Head of caudate nucleus (tissue), 42 donors: ENCODE measurements around the gene GFPT2.

Experiments
- DNase-seq, 42 donors: peaks; one replicate each; pipeline versions ENCODE4 v3.0.0 to v3.0.0-alpha.2; 2020 to 2021; ENCODE audit warnings: mixed read lengths in 7 of 42
- intact Hi-C: fragments of 100-400 bp; cut with DNase I; formaldehyde crosslinking; loops from one replicate; pipeline ENCODE4 v1.15.0; 2022

Gene GFPT2

DNA sequence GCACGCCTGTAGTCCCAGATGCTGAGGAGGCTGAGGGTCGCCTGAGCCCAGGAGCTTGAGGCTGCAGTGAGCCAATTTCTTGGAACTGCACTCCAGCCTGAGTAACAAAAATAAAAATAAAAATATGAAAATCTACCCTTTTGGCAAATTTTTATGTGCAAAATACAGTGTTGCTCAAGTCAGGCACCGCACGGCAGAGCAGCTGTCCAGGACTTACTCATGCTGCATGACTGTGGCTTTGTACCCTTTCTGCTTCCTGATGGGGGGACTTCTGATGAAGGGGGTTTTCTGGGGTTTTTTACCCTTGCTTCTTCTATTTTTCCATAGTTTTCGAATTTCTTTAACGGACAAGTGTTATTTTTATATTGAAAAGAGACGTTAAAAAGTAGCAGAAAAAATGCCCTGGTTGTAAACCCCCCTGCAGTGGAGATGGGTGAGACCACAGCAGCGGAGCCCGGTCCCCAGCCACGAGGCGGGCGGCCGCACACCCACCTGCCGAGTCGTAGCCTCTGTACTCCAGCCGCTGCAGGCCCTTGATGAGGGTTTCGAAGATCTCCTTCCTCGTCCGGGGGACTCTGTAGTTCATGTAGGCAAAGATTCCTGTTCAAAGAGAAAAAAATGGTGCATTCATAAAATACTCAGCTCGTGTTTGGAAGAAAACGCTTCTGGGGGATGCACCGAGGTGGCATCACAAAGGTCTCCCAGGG, 15.0 kb downstream of the GFPT2 start:
- intact Hi-C loops = no loop called here
- no peak for DNase-seq

DNA sequence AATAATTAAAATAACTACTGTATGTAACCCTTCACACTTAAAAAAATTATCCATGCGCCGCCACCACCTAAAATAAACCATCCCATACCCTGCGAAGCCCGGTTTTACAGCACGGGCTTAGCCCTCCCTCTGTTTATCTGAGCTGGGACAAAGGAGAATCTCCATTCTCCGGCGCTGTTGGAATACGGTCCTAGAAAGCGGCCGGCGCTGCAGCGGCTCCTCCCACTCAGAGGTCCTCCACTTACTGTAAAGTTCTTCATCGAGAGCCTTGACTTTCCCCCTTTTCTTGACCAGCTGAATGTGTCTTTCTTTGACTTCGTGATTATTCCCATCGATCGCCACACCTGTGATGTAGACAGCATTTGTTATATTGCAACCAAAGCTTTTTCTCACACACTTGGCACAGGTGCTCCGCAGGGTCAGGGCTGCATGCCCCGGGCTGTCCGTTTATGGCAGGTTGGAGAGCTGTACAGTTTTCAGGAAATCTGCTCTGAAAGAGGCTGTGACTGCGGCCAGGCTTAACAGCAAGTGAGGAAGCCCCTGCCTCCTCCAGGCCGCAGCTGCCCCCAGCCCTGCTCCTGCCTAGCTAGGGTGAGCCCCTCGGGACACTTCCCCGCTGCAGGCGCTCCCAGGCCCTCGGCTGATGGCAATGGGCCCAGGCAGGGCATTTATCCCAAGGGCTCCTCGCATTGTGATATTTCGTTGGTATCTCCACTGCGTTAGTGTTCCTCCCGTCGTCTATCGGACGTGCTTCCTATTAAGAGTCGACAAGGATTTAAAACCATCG, 16.7 kb downstream of the GFPT2 start:
- intact Hi-C loops = no loop called here
- DNase-seq = no peak

DNA sequence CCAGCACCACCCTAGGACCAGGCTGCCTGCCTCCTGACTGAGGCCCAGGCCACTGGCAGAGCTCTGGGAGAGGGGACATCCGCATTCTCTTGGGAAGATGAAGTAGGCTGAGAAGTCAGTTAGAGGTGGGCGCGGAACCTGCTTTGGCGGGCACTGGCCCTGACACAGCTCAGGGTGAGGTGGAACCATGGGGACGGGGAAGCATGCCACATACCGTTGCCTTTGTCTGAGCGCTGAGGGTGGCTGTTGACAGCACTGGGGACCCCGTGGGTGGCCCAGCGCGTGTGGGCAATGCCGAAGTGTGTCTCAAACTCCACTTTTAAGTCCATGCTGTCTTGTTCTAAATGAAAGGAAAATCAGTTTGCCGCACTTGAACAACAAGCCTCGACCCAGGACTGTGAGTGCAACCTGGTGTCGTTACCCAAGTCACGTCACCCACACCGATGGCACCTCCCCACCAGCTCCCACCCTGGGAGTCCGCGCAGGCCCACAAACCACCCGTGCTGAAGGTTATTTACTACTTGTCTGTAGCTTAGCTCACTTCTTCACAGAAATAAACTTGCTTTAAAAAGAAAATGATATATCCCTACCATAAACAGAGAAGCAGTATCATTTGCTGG, 17.4 kb downstream of the GFPT2 start:
- intact Hi-C loops = no loop called here
- DNase-seq = no peak

DNA sequence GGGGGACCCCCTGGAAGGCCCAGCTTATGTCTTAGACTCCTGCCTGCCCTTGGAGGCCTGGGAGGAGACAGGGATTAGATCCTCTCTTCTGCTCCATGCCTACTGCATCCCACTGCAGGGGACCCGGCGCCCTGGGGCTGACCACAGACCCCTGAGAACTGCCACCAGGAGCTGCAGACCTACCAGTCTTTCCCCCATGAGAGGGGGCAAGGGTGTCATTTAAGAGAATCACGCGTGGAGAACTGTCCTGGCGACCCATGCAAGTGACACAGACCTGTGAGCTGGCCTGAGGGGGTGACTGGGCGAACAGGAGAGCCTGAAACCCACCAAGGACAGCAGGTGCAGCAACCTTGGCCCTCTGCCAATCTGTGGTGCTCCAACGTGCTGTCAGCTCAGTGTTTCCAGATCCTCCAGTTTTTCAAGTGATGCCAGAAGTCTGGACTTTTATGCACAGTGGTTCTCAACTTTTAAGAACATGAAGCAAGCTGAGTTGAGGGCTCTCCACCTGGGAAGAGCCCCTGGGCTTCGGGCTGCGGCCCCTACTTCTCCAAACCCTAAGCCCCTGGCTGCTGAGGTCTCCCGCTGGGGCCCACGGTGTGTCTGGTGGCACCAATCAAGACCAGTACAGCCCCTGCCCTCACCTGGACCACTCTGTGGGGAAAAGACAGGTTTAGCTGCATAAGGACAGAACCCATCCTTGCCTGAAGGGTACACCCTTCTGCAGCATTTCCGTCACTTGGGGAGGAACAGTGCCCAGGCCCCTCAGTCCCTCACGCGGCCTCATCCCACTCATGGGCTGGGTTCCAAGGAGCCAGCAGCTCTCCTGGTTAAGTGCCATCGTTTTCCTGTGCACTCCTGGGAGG, 18.2 kb downstream of the GFPT2 start:
- DNase-seq = no peak
- intact Hi-C loops = no loop called here

DNA sequence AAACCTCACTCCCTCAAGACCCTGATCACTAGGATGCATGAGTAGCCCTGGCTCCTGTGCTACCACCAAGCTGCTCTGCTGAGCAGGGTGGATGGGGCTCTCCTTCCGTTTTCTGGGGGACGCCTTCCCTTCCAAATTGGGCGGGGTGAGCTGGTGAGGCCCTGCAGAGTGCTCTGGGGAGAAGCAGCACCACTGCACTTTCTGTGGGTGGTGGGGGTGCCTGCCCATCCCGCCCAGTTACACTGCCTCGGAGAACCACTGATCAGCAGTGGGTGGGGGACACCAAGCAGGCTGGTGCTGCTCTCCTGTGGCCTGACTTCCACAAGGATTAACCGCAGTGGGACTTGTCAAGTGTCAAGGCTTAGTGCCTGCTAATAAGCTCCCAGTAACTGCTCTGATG, 19.0 kb downstream of the GFPT2 start:
- intact Hi-C loops = no loop called here
- DNase-seq = no peak

DNA sequence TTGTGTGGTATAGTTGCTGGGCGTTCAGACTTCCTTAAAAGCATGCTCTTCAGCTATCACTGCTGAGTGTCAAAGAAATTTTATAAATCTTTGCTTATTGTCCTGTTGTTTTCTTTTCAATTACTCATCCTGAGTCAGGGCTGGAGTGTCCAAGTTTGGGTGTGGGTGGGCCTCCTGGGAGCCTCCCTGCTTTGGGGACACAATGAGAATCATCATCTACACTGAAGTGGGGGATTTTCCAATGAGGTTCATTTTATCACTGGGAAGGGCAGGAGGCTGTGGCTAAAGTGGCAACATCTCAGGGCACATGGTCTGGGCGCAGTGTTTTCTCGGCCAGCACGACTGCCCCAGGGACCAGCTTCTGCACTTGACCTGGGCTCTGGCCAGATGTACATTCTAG, 19.5 kb downstream of the GFPT2 start:
- intact Hi-C loops = no loop called here
- DNase-seq = no peak

DNA sequence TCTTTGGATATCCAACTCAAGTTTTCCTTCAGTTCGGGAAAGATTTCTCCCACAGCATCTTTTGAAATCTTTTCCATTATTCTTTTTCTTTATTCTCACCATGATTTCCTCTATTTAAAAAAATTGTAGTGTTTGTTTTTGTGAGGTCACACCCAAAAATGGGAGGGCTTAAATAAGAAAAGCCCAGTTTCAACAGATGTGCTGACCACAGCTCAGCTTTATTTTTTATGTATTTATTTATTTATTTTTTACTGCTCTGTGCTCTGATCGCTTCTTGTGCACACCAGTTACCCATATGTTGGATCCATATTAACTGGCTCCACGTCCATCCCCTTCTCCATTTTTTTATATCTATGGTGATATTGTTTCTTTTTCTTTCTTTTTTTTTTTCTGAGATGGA, 20.3 kb downstream of the GFPT2 start:
- no peak for DNase-seq
- intact Hi-C loops = no loop called here

DNA sequence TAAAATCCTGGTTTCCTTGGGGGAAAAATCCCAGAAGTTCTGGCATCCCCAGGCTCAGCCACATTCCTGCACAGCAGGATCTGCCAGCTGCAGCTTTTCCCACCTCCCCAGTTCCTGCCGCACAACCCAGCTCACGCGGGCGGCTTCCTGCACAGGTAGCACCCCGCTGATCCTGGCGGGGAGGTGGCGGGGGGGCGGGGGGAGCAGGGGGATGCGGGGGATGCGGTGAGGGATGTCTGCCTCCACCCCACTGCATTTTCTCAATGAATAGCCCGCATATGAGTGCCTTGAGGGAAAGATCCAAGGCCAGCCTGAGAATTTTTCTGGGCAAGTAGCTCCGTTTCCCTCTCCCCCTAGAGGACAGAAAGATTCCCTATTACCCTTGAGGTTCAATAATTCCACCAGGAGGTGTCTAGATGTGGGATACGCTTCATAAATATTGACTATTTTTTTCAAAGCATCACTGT, 21.1 kb downstream of the GFPT2 start:
- intact Hi-C loops = no loop called here
- DNase-seq = peak in 34 of 42 donors; percentile 34 to 78 (median 58)

DNA sequence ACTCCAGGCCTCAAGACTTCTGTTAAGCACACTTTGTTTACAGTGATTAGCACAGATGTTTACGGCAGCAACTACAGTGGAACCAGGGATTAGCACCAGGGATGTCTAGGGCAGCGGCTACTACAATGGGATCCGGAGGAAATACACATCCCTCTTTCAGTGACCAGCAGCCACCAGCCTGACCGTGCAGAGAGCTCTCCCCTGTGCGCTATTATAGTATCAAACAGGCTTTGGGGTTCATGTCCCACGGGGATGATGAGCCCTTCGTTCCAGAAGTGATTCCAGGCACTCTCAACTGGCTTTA, 21.5 kb downstream of the GFPT2 start:
- no peak for DNase-seq
- intact Hi-C loops = no loop called here

DNA sequence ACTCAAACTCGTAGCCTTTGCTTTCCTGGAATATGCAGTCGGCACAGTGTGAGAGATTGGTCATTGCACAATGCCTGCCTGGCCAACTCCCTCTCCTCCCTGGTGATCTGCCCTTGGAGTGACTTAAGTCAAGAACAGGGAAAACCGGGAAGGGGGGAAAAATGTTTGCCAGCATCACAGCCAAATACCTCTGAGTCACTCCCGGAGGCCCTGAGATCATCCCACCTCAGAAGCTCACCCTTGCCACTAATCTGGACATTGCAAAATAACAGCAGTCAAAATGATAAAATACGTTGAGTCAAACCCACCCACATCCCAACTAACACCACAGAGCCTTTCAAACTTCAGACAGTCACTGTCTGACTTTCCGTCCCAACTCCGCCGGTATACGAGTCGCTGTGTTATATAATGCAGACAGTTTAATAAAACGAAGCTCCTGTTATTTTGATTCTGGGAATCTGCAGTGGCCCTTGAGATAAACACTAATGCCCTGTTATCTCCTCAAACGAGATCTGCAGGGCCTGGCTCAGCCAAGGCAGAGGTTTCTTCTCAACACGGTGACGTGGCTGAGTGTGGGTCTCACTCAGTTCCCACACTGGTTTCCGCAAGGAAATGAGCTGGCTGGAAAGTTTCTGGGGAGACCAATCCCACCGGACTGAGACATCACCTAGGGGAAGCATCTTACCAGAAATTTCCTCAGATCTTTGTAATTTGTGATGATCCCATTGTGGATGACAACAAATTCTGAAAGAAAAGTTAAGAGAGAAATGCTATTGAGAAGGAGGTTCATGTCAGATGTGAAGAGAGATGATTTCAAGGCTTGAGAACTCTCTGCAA, 22.1 kb downstream of the GFPT2 start:
- DNase-seq = peak in 1 of 42 donors; percentile 13
- intact Hi-C loops = no loop called here

DNA sequence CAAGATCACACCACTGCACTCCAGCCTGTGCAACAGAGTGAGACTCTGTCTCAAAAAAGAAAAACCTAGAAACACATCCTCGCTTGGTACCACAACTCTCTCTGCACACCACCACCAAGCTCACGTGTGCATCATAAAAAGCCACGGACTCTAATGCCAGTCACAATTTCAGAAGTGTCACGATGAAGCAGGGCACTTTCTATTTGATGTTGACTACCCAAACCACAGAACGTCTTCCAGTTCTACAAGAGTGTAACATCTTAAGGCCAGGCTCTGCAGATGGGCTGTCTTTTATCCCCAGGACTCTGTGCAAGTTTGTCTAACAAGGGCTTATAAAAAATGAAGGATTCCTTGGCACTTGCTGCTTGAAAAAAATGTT, 22.9 kb downstream of the GFPT2 start:
- DNase-seq = no peak
- intact Hi-C loops = no loop called here

DNA sequence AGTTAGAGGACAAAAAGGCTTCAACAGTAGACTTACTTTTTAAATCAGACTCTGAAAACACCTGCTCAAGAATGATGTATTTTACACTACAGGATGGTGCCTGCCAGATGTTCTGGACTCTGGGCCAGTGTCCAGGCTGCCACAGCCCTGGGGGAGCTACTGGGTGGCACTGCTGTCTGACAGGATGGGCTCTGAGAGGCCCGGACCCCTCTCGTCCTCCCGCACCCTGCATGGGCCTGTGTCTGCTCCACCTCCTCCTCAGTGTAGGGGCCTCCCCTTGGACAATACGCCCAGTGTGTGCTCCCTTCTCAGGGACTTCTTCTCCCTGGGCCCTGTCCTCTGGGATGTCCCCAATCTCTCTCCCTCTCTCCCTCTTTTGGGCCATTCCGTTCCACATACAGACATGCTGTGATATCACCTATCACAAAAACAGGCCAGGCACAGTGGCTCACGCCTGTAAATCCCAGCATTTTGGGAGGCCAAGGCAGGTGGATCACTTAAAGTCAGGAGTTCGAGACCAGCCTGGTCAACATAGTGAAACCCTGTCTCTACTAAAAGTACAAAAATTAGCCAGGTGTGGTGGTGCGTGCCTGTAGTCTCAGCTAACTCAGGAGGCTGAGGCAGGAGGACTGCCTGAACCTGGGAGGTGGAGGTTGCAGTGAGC, 23.4 kb downstream of the GFPT2 start:
- DNase-seq = no peak
- intact Hi-C loops = no loop called here

DNA sequence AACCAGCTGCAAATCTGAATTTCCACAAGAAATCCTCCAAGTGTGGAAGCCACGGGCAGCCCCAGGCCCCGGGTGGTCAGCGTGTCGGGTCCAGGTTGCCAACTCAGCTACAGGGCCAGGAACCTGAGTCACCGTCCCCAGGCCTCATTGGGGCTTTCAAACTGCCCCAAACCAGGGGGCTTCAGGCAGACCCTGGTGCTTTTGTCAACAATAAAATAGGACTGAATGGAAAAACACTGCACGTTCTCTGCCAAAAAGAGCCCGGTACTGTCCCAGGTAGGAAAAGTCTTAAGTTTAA, 24.0 kb downstream of the GFPT2 start:
- DNase-seq = no peak
- intact Hi-C loops = no loop called here

DNA sequence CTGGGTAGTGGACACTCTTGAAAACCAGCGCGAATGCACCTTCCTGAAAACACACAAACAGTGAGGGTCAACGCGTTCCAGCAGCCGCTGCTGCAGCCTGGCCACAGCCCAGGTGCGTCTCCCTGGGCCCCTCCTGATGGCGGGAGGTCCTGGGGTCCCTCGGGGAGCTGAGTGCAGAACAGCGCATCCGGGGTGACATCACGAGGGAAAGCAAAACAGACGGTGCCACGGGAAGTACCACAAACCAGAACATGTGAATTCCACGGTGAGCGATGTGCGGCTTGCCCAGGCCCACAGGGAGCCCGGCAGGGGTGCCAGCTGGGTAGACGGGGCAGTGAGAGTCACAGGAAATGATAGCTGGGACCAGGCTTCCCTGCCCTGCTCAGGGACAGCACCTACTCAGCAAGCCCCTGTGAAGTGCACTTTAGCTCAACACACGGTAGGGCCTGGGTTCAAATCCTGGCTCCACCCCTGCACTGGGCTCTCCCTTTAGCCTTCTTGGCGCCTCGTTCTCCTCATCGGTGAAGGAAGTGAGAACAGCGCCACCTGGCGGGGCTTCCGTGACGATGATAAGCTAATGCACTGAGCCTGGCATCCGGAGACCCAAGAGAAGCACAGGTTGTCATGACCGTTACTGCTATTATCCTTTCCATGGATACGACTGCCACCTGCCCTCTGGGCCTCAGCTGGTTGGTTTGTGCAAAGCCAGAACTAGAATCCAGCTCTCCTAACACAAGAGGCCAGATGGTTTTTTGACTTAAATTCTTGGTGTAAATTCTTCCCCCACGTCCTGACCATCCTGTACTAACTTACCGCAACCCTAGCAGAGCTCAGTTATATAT, 24.6 kb downstream of the GFPT2 start:
- intact Hi-C loops = no loop called here

DNA sequence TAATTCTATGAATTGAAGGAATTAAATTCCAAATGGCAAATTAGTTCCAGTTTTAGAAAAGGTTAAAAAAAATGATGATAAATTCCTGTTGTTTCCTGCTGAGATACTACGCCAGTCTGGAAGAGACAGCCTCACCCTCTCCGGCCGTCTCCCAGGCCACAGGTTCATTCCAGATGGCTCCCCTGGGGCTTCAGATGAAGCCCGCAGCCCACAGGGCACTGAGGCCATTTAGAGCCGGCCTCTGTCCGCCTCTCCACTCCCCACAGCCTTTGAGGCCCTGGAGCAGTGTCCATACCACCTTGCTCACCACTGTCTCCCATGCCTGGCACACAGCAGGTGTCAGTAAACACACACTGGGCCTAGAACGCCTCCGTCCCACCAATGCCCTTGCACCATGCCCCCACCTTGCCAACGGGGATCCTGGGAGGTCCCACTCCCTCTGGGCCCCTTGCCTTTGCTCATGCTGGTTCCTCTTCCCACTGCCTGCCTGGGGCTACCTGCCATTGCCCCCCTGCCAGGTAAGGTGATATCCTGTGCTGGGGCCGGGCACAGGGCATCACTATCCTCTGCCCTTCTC, 26.1 kb downstream of the GFPT2 start:
- intact Hi-C loops = no loop called here
- no peak for DNase-seq

More for the DNA sequence above, 24.6 kb downstream of the GFPT2 start:
- peak; percentile 68 to 90 (median 84) for DNase-seq

DNA sequence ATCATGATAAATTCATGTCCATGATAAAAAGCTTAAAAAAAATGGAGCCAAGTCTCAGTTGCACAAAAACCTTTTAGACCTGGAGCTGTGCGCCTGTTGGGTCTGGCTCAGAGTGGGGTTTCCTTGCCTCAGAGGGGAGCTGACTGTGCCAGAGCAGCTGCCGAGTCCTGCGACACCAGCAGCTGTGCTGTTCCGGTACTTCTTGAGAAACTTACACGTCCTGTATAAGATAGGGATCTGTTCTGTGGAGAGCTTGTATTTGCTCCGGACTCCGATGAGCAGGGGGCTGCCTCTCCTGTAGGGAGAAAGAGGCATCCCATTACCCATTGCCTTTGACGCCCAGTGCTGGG, 28.6 kb downstream of the GFPT2 start:
- intact Hi-C loops = no loop called here
- DNase-seq = peak in 14 of 42 donors; percentile 12 to 48 (median 28)

DNA sequence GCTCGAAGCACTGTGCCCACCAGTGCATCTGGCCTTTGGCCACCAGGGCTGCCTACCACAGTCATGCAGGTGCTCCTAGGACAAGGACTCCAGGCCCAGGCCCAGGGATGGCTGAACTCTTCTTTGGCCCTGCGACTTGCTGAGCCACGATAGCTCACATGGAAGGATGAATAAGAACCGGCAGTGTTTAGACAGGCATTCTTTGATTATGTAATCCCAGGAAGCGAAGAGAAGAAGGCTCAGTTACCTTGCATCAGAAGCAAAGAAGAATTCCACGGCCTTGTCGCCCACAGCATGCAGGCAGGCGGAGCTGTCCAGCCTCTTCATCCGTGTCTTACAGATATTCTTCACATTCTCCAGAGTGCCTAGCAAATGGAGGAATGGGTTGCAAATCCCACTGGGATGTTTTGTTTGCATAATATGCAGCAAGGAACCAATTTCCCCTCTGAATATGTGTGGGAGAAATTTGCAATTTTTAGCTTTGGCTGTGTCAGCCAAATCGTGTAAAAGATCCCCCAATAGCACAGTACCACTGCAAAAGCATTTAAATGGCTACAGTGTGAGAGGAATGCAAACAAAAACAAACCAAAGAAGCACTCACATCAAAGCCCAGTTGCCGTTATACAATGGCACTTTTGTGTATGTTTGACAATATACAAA, 29.1 kb downstream of the GFPT2 start:
- intact Hi-C loops = no loop called here
- DNase-seq = peak in 27 of 42 donors; percentile 14 to 68 (median 36)
